ENCODE results near the gene OR10A6.

DNA sequence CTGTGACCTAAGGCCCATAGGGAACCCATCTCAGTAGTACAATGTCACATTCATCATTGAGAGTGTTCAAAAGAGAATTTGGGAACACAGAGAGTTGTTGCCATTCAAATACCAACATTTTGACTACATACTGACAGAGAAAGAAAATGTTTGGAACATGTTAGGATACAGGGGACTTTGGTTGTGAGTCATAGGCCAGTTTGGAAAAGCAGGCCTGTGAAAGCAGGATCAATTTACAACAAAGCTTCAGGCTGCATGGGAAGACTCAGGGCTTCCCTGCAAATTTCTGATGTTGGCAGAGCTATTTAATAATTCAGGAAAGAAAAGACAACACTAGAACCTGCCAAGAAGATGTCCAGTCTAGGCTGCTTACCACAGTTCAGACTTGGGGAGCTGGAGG lies 33.8 kb upstream of the OR10A6 start:
- TF ChIP-seq, protein P1, sequence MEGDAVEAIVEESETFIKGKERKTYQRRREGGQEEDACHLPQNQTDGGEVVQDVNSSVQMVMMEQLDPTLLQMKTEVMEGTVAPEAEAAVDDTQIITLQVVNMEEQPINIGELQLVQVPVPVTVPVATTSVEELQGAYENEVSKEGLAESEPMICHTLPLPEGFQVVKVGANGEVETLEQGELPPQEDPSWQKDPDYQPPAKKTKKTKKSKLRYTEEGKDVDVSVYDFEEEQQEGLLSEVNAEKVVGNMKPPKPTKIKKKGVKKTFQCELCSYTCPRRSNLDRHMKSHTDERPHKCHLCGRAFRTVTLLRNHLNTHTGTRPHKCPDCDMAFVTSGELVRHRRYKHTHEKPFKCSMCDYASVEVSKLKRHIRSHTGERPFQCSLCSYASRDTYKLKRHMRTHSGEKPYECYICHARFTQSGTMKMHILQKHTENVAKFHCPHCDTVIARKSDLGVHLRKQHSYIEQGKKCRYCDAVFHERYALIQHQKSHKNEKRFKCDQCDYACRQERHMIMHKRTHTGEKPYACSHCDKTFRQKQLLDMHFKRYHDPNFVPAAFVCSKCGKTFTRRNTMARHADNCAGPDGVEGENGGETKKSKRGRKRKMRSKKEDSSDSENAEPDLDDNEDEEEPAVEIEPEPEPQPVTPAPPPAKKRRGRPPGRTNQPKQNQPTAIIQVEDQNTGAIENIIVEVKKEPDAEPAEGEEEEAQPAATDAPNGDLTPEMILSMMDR (IDR thresholded peaks at IDR 0.05; ENCODE audit: low read depth, low read length), result no peak
- TF ChIP-seq EZH2phosphoT487 (IDR thresholded peaks at IDR 0.05; ENCODE audit: low read depth), result no peak
